Stomach smooth muscle (tissue), 2 donors: Measurements from ENCODE around the gene KANK3.
"Not testable (repeated sequence)": the region's sequence is repeated elsewhere in the genome, so short reads cannot be mapped to it uniquely, and the experiment has no call there.

Source experiments
- H3K27ac ChIP-seq: one replicate; pipeline ENCODE4 v1.7.0; 2013; ENCODE audit warnings: mild to moderate bottlenecking, low read length, inconsistent platforms
- H3K27me3 ChIP-seq, 2 donors: one replicate each; pipeline ENCODE4 v1.7.0; 2013; ENCODE audit warnings: low read length in 2 of 2; ENCODE audit not compliant: insufficient read depth in 2 of 2, control insufficient read depth in 1 of 2
- H3K36me3 ChIP-seq, 2 donors: one replicate each; pipeline ENCODE4 v1.7.0; 2013; ENCODE audit warnings: low read length in 2 of 2; ENCODE audit not compliant: control insufficient read depth in 2 of 2, insufficient read depth in 2 of 2
- H3K4me1 ChIP-seq: one replicate; pipeline ENCODE4 v1.7.0; 2013; ENCODE audit warnings: low read length; ENCODE audit not compliant: control insufficient read depth, insufficient read depth
- H3K4me3 ChIP-seq, 2 donors: one replicate each; pipeline ENCODE4 v1.7.0; 2013; ENCODE audit warnings: low read length in 2 of 2
- H3K9ac ChIP-seq, 2 donors: one replicate each; pipeline ENCODE4 v1.7.0; 2013; ENCODE audit warnings: low read length in 2 of 2, mild to moderate bottlenecking in 1 of 2
- H3K9me3 ChIP-seq, 2 donors: one replicate each; pipeline ENCODE4 v1.7.0; 2013; ENCODE audit warnings: low read length in 2 of 2; ENCODE audit not compliant: control insufficient read depth in 2 of 2
- donor health status: healthy.
- donor health status: Pancreatic carcinoma.

KANK3 gene

DNA sequence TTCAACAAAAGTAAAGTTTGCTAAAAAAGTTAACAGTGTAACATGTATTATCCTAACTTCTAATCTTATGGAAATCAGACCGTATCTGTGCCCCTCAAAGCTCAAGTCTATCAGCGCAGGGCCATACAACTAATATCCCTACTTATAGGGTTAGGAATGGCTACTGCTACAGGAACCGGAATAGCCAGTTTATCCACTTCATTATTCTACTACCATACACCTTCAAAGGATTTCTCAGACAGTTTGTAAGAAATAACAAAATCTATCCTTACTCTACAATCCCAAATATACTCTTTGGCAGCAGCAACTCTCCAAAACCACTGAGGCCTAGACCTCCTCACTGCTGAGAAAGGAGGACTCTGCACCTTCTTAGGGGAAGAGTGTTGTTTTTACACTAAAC lies 42.5 kb upstream of the KANK3 start:
- H3K36me3 ChIP-seq, H3K9me3 ChIP-seq, H3K27me3 ChIP-seq, H3K27ac ChIP-seq, H3K4me3 ChIP-seq, H3K4me1 ChIP-seq, H3K9ac ChIP-seq: not testable (repeated sequence)

DNA sequence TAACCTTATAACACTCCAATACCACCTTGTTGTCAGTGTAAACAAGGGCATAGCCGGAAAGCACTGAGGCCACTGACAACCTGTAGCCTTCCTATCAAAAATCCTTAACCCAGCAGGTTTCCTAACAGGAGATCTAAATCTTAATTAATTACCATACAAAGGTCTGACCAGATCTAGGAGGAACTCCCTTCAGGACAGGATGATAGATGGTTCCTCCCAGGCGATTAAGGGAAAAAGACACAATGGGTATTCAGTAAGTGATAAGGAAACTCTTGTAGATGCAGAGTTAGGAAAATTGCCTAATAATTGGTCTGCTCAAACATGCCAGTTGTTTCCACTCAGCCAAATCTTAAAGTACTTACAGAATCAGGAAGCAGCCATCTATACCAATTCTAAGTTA lies 42.0 kb upstream of the KANK3 start:
- not testable (repeated sequence) for H3K27ac ChIP-seq, H3K36me3 ChIP-seq, H3K9me3 ChIP-seq, H3K9ac ChIP-seq, H3K4me1 ChIP-seq, H3K4me3 ChIP-seq, H3K27me3 ChIP-seq

DNA sequence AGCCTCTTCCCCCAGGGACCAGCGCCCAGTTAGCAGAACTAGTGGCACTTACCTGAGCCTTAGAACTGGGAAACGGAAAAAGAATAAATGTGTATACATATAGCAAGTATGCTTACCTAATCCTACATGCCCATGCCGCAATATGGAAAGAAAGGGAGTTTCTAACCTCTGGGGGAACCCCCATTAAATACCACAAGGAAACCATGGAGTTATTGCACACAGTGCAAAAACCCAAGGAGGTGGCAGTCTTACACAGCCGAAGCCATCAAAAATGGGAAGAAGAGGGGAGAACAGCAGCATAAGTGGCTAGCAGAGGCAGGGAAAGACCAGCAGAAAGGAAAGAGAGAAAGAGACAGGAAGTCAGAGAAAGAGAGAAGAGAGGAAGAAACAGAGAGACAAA lies 41.5 kb upstream of the KANK3 start:
- H3K27me3 ChIP-seq, H3K27ac ChIP-seq: not testable (repeated sequence)

DNA sequence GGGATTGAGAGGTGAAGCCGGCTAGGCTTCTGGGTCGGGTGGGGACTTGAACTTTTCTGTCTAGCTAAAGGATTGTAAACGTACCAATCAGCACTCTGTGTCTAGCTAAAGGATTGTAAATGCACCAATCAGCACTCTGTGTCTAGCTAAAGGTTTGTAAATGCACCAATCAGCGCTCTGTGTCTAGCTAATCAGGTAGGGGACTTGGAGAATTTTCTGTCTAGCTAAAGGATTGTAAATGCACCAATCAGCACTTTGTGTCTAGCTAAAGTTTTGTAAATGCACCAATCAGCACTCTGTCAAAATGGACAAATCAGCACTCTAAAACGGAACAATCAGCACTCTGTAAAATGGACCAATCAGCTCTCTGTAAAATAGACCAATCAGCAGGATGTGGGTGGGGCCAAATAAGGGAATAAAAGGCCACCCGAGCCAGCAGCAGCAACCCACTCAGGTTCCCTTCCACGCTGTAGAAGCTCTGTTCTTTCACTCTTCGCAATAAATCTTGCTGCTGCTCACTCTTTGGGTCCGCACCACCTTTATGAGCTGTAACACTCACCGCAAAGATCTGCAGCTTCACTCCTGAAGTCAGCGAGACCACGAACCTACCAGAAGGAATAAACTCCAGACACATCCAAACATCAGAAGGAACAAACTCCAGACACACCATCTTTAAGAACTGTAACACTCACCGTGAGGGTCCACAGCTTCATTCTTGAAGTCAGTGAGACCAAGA lies 36.3 kb upstream of the KANK3 start:
- not testable (repeated sequence) for H3K9ac ChIP-seq, H3K27me3 ChIP-seq, H3K36me3 ChIP-seq, H3K4me3 ChIP-seq, H3K9me3 ChIP-seq, H3K4me1 ChIP-seq, H3K27ac ChIP-seq

More for the DNA sequence above, 41.5 kb upstream of the KANK3 start:
- not testable (repeated sequence) for H3K9me3 ChIP-seq, H3K4me1 ChIP-seq, H3K36me3 ChIP-seq, H3K9ac ChIP-seq, H3K4me3 ChIP-seq

DNA sequence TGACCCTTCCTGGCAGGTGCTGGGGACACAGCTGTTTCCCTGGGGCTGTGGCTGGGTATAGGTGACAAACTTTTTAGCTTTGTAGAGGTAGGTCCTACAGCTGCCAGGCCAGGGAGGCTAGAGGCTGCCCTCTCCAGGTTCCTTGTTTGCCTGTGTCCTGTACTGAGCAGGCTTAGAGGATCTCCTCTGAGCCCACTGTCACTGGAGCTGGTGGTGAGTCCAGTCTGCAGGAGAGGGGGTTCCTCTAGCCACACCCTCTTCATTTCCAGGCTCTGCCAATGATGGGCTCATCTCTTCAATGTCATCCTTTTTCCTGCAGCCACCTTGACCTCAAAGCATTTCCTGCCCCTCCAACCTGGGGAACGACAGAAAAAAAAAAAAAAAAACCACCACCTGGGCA lies 34.5 kb upstream of the KANK3 start:
- H3K4me1 ChIP-seq, result no peaks in the 10 kb centered on the region
- no peak overlapping the region for H3K4me3 ChIP-seq
- H3K9me3 ChIP-seq, result no peaks in the 10 kb centered on the region
- no peak overlapping the region for H3K9ac ChIP-seq
- H3K27ac ChIP-seq, result no peak overlapping the region
- peaks cover 6% of the 10 kb centered on the region in 2 donors for H3K36me3 ChIP-seq
- no peaks in the 10 kb centered on the region for H3K27me3 ChIP-seq

DNA sequence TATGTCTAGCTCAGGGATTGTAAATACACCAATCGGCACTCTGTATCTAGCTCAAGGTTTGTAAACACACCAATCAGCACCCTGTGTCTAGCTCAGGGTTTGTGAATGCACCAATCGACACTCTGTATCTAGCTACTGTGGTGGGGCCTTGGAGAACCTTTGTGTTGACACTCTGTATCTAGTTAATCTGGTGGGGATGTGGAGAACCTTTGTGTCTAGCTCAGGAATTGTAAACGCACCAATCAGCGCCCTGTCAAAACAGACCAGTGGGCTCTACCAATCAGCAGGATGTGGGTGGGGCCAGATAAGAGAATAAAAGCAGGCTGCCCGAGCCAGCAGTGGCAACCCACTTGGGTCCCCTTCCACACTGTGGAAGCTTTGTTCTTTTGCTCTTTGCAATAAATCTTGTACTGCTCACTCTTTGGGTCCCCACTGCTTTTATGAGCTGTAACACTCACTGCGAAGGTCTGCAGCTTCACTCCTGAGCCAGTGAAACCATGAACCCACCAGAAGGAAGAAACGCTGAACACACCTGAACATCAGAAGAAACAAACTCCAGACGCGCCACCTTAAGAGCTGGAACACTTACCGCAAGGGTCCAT lies 33.4 kb upstream of the KANK3 start:
- not testable (repeated sequence) for H3K27me3 ChIP-seq, H3K27ac ChIP-seq, H3K4me1 ChIP-seq

DNA sequence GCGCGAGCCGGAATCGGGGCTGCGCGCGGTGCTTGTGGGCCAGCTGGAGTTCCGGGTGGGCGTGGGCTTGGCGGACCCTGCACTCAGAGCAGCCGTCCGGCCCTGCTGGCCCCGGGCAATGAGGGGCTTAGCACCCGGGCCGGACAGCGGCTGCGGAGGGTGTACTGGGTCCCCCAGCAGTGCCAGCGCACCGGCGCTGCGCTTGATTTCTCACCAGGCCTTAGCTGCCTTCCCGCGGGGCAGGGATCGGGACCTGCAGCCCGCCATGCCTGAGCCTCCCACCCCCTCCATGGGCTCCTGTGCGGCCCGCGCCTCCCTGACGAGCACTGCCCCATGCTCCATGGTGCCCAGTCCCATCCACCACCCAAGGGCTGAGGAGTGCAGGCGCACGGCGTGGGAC lies 32.7 kb upstream of the KANK3 start:
- H3K27me3 ChIP-seq, H3K27ac ChIP-seq, H3K9ac ChIP-seq, H3K4me1 ChIP-seq, H3K4me3 ChIP-seq, H3K9me3 ChIP-seq: not testable (repeated sequence)
- H3K36me3 ChIP-seq, result peaks cover 11 to 13% of the 10 kb centered on the region in 2 donors

More for the DNA sequence above, 33.4 kb upstream of the KANK3 start:
- not testable (repeated sequence) for H3K9me3 ChIP-seq, H3K9ac ChIP-seq, H3K4me3 ChIP-seq, H3K36me3 ChIP-seq

DNA sequence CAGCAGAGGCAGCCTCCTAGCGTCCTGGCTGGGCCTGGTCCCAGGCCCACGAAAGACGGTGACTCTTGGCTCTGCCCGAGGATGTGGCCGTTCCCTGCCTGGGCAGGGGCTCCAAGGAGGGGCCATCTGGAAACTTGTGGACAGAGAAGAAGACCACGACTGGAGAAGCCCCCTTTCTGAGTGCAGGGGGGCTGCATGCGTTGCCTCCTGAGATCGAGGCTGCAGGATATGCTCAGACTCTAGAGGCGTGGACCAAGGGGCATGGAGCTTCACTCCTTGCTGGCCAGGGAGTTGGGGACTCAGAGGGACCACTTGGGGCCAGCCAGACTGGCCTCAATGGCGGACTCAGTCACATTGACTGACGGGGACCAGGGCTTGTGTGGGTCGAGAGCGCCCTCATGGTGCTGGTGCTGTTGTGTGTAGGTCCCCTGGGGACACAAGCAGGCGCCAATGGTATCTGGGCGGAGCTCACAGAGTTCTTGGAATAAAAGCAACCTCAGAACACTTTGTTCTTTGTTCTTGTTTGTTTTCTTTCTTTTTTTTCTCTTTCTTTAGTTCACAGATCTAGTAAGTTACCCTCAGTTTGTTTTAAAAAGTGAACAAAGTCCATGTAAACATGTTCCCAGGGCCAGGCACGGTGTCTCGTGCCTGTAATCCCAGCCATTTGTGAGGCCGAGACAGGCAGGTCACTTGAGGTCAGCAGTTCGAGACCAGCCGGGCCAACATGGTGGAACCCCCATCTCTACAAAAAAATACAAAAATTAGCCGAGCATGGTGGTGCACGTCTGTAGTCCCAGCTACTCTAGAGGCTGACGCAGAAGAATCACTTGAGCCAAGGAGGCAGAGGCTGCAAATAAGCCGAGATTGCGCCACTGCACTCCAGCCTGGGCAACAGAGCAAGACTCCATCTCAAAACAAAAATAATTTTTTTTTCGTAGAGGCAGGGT lies 31.1 kb upstream of the KANK3 start:
- H3K9ac ChIP-seq, result no peak overlapping the region
- no peaks in the 10 kb centered on the region for H3K9me3 ChIP-seq
- no peak overlapping the region for H3K27ac ChIP-seq
- no peaks in the 10 kb centered on the region for H3K27me3 ChIP-seq
- no peak overlapping the region for H3K4me3 ChIP-seq
- H3K4me1 ChIP-seq, result peaks cover 3% of the 10 kb centered on the region
- peaks cover 12 to 15% of the 10 kb centered on the region in 2 donors for H3K36me3 ChIP-seq

DNA sequence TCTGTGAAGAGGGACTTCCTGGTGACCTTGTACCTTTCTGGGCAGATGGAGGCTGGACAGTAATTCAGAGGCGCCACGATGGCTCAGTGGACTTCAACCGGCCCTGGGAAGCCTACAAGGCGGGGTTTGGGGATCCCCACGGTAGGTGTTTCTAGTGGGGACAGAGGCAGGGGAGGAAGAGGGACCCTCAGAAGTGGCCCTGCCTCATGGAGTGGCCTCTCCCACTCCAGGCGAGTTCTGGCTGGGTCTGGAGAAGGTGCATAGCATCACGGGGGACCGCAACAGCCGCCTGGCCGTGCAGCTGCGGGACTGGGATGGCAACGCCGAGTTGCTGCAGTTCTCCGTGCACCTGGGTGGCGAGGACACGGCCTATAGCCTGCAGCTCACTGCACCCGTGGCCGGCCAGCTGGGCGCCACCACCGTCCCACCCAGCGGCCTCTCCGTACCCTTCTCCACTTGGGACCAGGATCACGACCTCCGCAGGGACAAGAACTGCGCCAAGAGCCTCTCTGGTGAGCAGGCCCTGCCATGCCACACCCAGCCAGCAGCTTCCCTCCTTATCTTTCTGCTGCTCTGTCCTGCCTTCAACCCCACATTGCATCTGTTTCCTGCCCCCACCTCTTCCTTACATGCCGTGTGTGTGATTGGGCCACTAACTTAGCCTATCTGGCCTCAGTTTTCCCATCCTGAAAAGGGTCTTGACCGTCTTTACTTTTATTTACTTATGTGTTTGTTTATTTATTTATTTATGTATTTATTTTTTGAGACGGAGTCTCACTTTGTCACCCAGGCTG lies 28.1 kb upstream of the KANK3 start:
- Histone ChIP-seq H3K9ac (no peak overlapping the region), H3K4me1 (peaks cover 26% of the 10 kb centered on the region), H3K27me3 (no peaks in the 10 kb centered on the region), H3K9me3 (no peaks in the 10 kb centered on the region), H3K36me3 (peaks cover 12 to 15% of the 10 kb centered on the region in 2 donors), H3K4me3 (no peak overlapping the region), H3K27ac (no peak overlapping the region)

DNA sequence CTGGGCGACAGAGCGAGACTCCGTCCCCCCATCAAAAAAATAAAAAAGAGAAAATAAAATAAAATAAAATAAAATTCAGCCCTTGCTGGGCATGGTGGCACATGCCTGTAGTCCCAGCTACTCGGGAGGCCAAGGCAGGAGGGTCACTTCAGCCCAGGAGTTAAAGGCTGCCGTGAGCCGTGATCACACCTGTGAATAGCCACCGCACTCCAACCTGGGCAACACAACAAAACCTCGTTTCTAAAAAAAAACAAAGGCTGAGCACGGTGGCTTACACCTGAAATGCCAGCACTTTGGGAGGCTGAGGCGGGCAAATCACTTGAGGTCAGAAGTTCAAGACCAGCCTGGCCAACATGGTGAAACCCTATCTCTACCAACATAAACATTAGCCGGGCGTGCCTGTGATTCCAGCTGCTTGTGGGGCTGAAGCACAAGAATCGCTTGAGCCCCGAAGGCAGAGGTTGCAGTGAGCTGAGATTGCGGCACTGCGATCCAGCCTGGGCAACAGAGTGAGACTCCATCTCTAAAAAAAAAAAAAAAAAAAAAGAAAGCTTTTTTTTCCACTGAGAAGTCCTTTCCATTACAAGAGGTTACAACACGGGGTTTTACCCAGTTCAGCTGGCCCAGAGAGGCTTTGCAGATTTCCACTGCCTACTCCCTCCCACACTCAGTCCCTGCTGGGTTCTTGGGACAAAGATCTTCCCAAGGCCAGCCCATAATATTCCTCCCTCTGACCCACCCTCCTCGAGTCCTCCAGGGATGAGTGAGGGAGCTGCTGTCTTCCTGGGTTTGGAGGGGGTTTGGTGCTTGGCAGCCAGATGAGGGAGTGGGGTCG lies 27.3 kb upstream of the KANK3 start:
- H3K9ac ChIP-seq, result no peak overlapping the region
- H3K4me3 ChIP-seq, result no peak overlapping the region
- H3K27me3 ChIP-seq, result no peaks in the 10 kb centered on the region
- peaks cover 12 to 15% of the 10 kb centered on the region in 2 donors for H3K36me3 ChIP-seq
- no peaks in the 10 kb centered on the region for H3K9me3 ChIP-seq
- no peak overlapping the region for H3K27ac ChIP-seq
- H3K4me1 ChIP-seq, result peaks cover 31% of the 10 kb centered on the region
